B cell (primary cell): ENCODE data around the gene THSD7B. TPM values are rescaled to one million over a fixed set of nuclear protein-coding genes. Genes with fewer than 3 reads are reported as not detected.

Experiments
- ATAC-seq: fragments of 200-7000 bp; cut with Tn5 transposase; one replicate; pipeline ENCODE4 v1.10.0; 2021; ENCODE audit warnings: low read depth, mild to moderate bottlenecking, moderate number of reproducible peaks, moderate library complexity
- CTCF ChIA-PET: fragments of 350-600 bp; sonication (Branson Sonifier 250); formaldehyde crosslinking; loops from one replicate; lab custom pipeline; 2021; ENCODE audit warnings: antibody characterized with exemption, inconsistent platforms; lab: Charles Lee
- POLR2A ChIA-PET: fragments of 350-600 bp; sonication (Branson Sonifier 250); formaldehyde crosslinking; loops from one replicate; lab custom pipeline; 2021; ENCODE audit warnings: antibody characterized with exemption; lab: Charles Lee
- DNase-seq: peaks from one replicate; pipeline ENCODE4 v3.0.0; 2013
- H2AFZ ChIP-seq: 2 replicates; pipeline ENCODE4 v1.6.1; 2012; ENCODE audit warnings: mild to moderate bottlenecking, low read depth, low read length; ENCODE audit not compliant: insufficient read depth, poor library complexity, severe bottlenecking
- H3K27ac ChIP-seq, 2 donors: 1 replicate in 1 of 2; 2 replicates in 1 of 2; pipeline ENCODE4 v1.5.1; 2012 to 2013; ENCODE audit warnings: low read length in 2 of 2, mild to moderate bottlenecking in 2 of 2, moderate library complexity in 1 of 2
- H3K27me3 ChIP-seq, 4 experiments: fragments of 200-600 bp in 1 of 4; sonication (generic) in 1 of 4; replicated peaks in 1 of 4; 1 replicate in 2 of 4; 2 replicates in 2 of 4; pipeline versions ENCODE4 v1.6.1 to v1.7.0; 2013 to 2016; ENCODE audit warnings: low read length in 3 of 4, mild to moderate bottlenecking in 2 of 4, mixed read lengths in 1 of 4, moderate library complexity in 1 of 4; ENCODE audit not compliant: insufficient read depth in 4 of 4, control insufficient read depth in 3 of 4; ENCODE audit errors: control extremely low read depth in 1 of 4
- H3K36me3 ChIP-seq, 2 experiments: replicated peaks in 1 of 2; 1 replicate in 1 of 2; 2 replicates in 1 of 2; pipeline versions ENCODE4 v1.6.1 to v1.7.1; 2013; ENCODE audit warnings: low read length in 1 of 2; ENCODE audit not compliant: insufficient read depth in 2 of 2, control insufficient read depth in 1 of 2; ENCODE audit errors: control extremely low read depth in 1 of 2, extremely low read depth in 1 of 2
- H3K4me1 ChIP-seq, 2 donors: fragments of 200-600 bp in 1 of 2; sonication (generic) in 1 of 2; 1 replicate in 1 of 2; 2 replicates in 1 of 2; pipeline versions ENCODE4 v1.5.1 to v1.6.1; 2013 to 2017; ENCODE audit warnings: low read length in 2 of 2; ENCODE audit not compliant: control insufficient read depth in 2 of 2, insufficient read depth in 2 of 2
- H3K4me2 ChIP-seq: replicated peaks from 2 replicates; pipeline ENCODE3; 2012; ENCODE audit warnings: mild to moderate bottlenecking, low read depth, low read length; ENCODE audit not compliant: poor library complexity, severe bottlenecking
- H3K4me3 ChIP-seq, 5 experiments: fragments of 200-600 bp in 1 of 5; sonication (generic) in 1 of 5; 1 replicate in 3 of 5; 2 replicates in 2 of 5; pipeline versions ENCODE4 v1.5.1 to v1.7.0; 2011 to 2016; ENCODE audit warnings: low read length in 4 of 5, mild to moderate bottlenecking in 4 of 5, low read depth in 2 of 5, control low read depth in 1 of 5, moderate library complexity in 1 of 5; ENCODE audit not compliant: insufficient read depth in 1 of 5; ENCODE audit errors: control extremely low read depth in 1 of 5, extremely low read depth in 1 of 5
- H3K79me2 ChIP-seq: fragments of 200-600 bp; sonication (generic); one replicate; pipeline ENCODE4 v1.6.0; 2016; ENCODE audit warnings: low read length; ENCODE audit not compliant: control insufficient read depth, insufficient read depth
- H3K9ac ChIP-seq: fragments of 200-600 bp; sonication (generic); 2 replicates; pipeline ENCODE4 v1.6.1; 2017; ENCODE audit warnings: mild to moderate bottlenecking, low read length, moderate library complexity
- H3K9me3 ChIP-seq, 3 donors: one replicate each; pipeline versions ENCODE4 v1.6.1 to v1.7.1; 2013; ENCODE audit warnings: low read length in 2 of 3; ENCODE audit not compliant: control insufficient read depth in 2 of 3, insufficient read depth in 1 of 3; ENCODE audit errors: control extremely low read depth in 1 of 3
- H4K20me1 ChIP-seq: 2 replicates; pipeline ENCODE4 v1.6.0; 2012; ENCODE audit warnings: mild to moderate bottlenecking, low read length; ENCODE audit not compliant: insufficient read depth, control insufficient read depth, poor library complexity, severe bottlenecking
- H3K27ac Mint-ChIP-seq: one replicate; pipeline ENCODE4 v1.8.0; 2021; ENCODE audit warnings: mixed read lengths
- H3K27me3 Mint-ChIP-seq: one replicate; pipeline ENCODE4 v1.8.0; 2021; ENCODE audit warnings: mixed read lengths
- H3K4me1 Mint-ChIP-seq: one replicate; pipeline ENCODE4 v1.8.0; 2021; ENCODE audit warnings: mixed read lengths
- H3K4me3 Mint-ChIP-seq: one replicate; pipeline ENCODE4 v1.8.0; 2021; ENCODE audit warnings: mixed read lengths
- H3K9me3 Mint-ChIP-seq: one replicate; pipeline ENCODE4 v1.8.0; 2022; ENCODE audit warnings: mixed read lengths; ENCODE audit not compliant: insufficient read depth
- EZH2 ChIP-seq: IDR thresholded peaks from 2 replicates; pipeline ENCODE4 v1.6.1; 2012; ENCODE audit warnings: borderline replicate concordance, low read depth, mild to moderate bottlenecking, moderate library complexity, low read length; ENCODE audit not compliant: insufficient read depth, poor library complexity, severe bottlenecking
- WGBS: methylation state at CpG from one replicate; pipeline ENCODE4 v1.1.5; 2013; ENCODE audit warnings: missing lambda C conversion rate; ENCODE audit not compliant: insufficient coverage; 5-methylcytosine and 5-hydroxymethylcytosine counted together
- intact Hi-C: fragments of 100-400 bp; cut with micrococcal nuclease; formaldehyde crosslinking; loops from one replicate; pipeline ENCODE4 v1.10.0; 2022
- polyA plus RNA-seq: library from polyadenylated mRNA; depleted of rRNA; stranded (reverse); fragments of >200 nt; gene quantifications from 2 replicates; pipeline ENCODE4 v1.2.3, GENCODE V29; 2012
- total RNA-seq, 2 donors: library from RNA; stranded (reverse); fragments of 120-200 nt in 1 of 2; gene quantifications; 1 replicate in 1 of 2; 2 replicates in 1 of 2; pipeline versions ENCODE4 v1.2.3 to v1.2.4, GENCODE V29; 2013 to 2022
- TF ChIP-seq, protein P1 (sequence below): fragments of 200-600 bp; IDR thresholded peaks from one replicate; pipeline ENCODE4 v1.8.0; 2022; ENCODE audit warnings: antibody characterized with exemption, mild to moderate bottlenecking

THSD7B gene
- total and polyA plus RNA-seq, 2 donors (not counting 1 experiment from before 2014, with no cell fraction given), result 0.76 TPM; not detected in 1

GRCh38 chr2:137156221-137156844, 391.0 kb downstream of the THSD7B start:
- TF ChIP-seq, protein P1, sequence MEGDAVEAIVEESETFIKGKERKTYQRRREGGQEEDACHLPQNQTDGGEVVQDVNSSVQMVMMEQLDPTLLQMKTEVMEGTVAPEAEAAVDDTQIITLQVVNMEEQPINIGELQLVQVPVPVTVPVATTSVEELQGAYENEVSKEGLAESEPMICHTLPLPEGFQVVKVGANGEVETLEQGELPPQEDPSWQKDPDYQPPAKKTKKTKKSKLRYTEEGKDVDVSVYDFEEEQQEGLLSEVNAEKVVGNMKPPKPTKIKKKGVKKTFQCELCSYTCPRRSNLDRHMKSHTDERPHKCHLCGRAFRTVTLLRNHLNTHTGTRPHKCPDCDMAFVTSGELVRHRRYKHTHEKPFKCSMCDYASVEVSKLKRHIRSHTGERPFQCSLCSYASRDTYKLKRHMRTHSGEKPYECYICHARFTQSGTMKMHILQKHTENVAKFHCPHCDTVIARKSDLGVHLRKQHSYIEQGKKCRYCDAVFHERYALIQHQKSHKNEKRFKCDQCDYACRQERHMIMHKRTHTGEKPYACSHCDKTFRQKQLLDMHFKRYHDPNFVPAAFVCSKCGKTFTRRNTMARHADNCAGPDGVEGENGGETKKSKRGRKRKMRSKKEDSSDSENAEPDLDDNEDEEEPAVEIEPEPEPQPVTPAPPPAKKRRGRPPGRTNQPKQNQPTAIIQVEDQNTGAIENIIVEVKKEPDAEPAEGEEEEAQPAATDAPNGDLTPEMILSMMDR, result no peak
- no peak for TF ChIP-seq EZH2
- Mint-ChIP-seq H3K4me3 (no peak overlapping the region), H3K27ac (no peak overlapping the region), H3K4me1 (no peaks in the 10 kb centered on the region), H3K27me3 (no peaks in the 10 kb centered on the region), H3K9me3 (no peaks in the 10 kb centered on the region)
- H3K27ac ChIP-seq, result no peak overlapping the region
- H4K20me1 ChIP-seq, result no peaks in the 10 kb centered on the region
- no peak overlapping the region for H3K4me3 ChIP-seq
- ChIA-PET POLR2A (no interaction called here), CTCF (interaction anchor here (1.0 kb wide), 1 partner anchor 21 kb away, joined by 3 read pairs; no protein-coding TSS in a partner anchor)
- intact Hi-C loops, result no loop called here
- no peaks in the 10 kb centered on the region for H3K79me2 ChIP-seq
- H3K9me3 ChIP-seq, result no peaks in the 10 kb centered on the region
- no peak overlapping the region for H2AFZ ChIP-seq
- H3K4me1 ChIP-seq, result no peaks in the 10 kb centered on the region
- no peak overlapping the region for H3K9ac ChIP-seq
- 92% methylated on average over 4 of the region's 4 CpGs for WGBS
- DNase-seq (no peak), ATAC-seq (no peak)
- H3K4me2 ChIP-seq, result no peak overlapping the region
- H3K36me3 ChIP-seq, result no peaks in the 10 kb centered on the region
- no peaks in the 10 kb centered on the region for H3K27me3 ChIP-seq

GRCh38 chr2:137157851-137158250, 392.5 kb downstream of the THSD7B start:
- H3K79me2 ChIP-seq, result no peaks in the 10 kb centered on the region
- no peaks in the 10 kb centered on the region for H3K27me3 ChIP-seq
- H3K4me3 Mint-ChIP-seq, result no peak overlapping the region
- H3K27me3 Mint-ChIP-seq, result no peaks in the 10 kb centered on the region
- H3K4me1 Mint-ChIP-seq, result no peaks in the 10 kb centered on the region
- H3K9me3 ChIP-seq, result peaks cover 0 to 2% (median 0%) of the 10 kb centered on the region in 3 donors
- no peak overlapping the region for H3K27ac ChIP-seq
- no peak overlapping the region for H3K27ac Mint-ChIP-seq
- intact Hi-C loops, result no loop called here
- TF ChIP-seq, protein P1, result no peak
- no peak for TF ChIP-seq EZH2
- no peak overlapping the region for H3K9ac ChIP-seq
- H3K36me3 ChIP-seq, result no peaks in the 10 kb centered on the region
- POLR2A ChIA-PET, result no interaction called here
- no peak overlapping the region for H3K4me2 ChIP-seq
- H3K4me3 ChIP-seq, result no peak overlapping the region
- CTCF ChIA-PET, result no interaction called here
- H3K9me3 Mint-ChIP-seq, result no peaks in the 10 kb centered on the region
- ATAC-seq, result no peak
- no peaks in the 10 kb centered on the region for H3K4me1 ChIP-seq
- DNase-seq, result no peak
- WGBS, result no CpG with 5 or more reads among the region's 1 CpG
- no peak overlapping the region for H2AFZ ChIP-seq
- H4K20me1 ChIP-seq, result no peaks in the 10 kb centered on the region
